Mesenchymal stem cell (in vitro differentiated cells and primary cell): ENCODE measurements around the gene RRAD.
A peak's percentile ranks its signal among the peaks of the same experiment; 100 is the strongest.

ENCODE experiments used
- DNase-seq: peaks from one replicate; pipeline ENCODE4 v3.0.0-alpha.2; 2013
- H2AFZ ChIP-seq: one replicate; pipeline ENCODE4 v1.6.1; 2013; ENCODE audit warnings: low read depth, mild to moderate bottlenecking, control low read depth, inconsistent platforms, low read length, moderate library complexity
- H2AK5ac ChIP-seq: 2 replicates; pipeline ENCODE4 v1.6.1; 2013; ENCODE audit warnings: low read length, moderate library complexity, mild to moderate bottlenecking, inconsistent platforms; ENCODE audit not compliant: severe bottlenecking
- H2BK120ac ChIP-seq: one replicate; pipeline ENCODE4 v1.6.1; 2013; ENCODE audit warnings: low read depth, mild to moderate bottlenecking, inconsistent platforms, low read length, moderate library complexity
- H2BK12ac ChIP-seq, 2 experiments: one replicate each; pipeline ENCODE4 v1.6.1; 2013; ENCODE audit warnings: inconsistent platforms in 2 of 2, low read length in 2 of 2, mild to moderate bottlenecking in 2 of 2, moderate library complexity in 2 of 2, control low read depth in 1 of 2
- H2BK15ac ChIP-seq: one replicate; pipeline ENCODE4 v1.6.1; 2013; ENCODE audit warnings: mild to moderate bottlenecking, low read depth, inconsistent platforms; ENCODE audit not compliant: poor library complexity, severe bottlenecking
- H2BK5ac ChIP-seq: 2 replicates; pipeline ENCODE4 v1.6.1; 2013; ENCODE audit warnings: low read depth, mild to moderate bottlenecking, low read length, control low read depth, inconsistent platforms; ENCODE audit not compliant: poor library complexity, severe bottlenecking
- H3K14ac ChIP-seq, 2 experiments: one replicate each; pipeline ENCODE4 v1.6.1; 2013; ENCODE audit warnings: inconsistent platforms in 2 of 2, low read length in 2 of 2, control low read depth in 1 of 2, mild to moderate bottlenecking in 1 of 2, moderate library complexity in 1 of 2
- H3K18ac ChIP-seq, 2 experiments: one replicate each; pipeline ENCODE4 v1.6.1; 2013; ENCODE audit warnings: inconsistent platforms in 2 of 2, low read length in 2 of 2, control low read depth in 1 of 2, low read depth in 1 of 2, mild to moderate bottlenecking in 1 of 2
- H3K23ac ChIP-seq, 2 experiments: one replicate each; pipeline ENCODE4 v1.6.1; 2013; ENCODE audit warnings: inconsistent platforms in 2 of 2, low read length in 2 of 2, mild to moderate bottlenecking in 2 of 2, moderate library complexity in 2 of 2, control low read depth in 1 of 2
- H3K27ac ChIP-seq: 2 replicates; pipeline ENCODE4 v1.5.1; 2013; ENCODE audit warnings: mild to moderate bottlenecking, moderate library complexity, low read length, control low read depth, inconsistent platforms; ENCODE audit not compliant: poor library complexity, severe bottlenecking
- H3K27me3 ChIP-seq, 2 experiments: 2 replicates each; pipeline versions ENCODE4 v1.6.1 to v1.7.0; 2013; ENCODE audit warnings: low read length in 2 of 2, mild to moderate bottlenecking in 2 of 2, moderate library complexity in 2 of 2, control low read depth in 1 of 2, inconsistent platforms in 1 of 2; ENCODE audit not compliant: control insufficient read depth in 1 of 2, insufficient read depth in 1 of 2
- H3K36me3 ChIP-seq, 2 experiments: 2 replicates each; pipeline versions ENCODE4 v1.6.1 to v1.7.0; 2013; ENCODE audit warnings: low read length in 2 of 2, control low read depth in 1 of 2, inconsistent platforms in 1 of 2, low read depth in 1 of 2, mild to moderate bottlenecking in 1 of 2; ENCODE audit not compliant: insufficient read depth in 2 of 2, control insufficient read depth in 1 of 2
- H3K4ac ChIP-seq, 2 experiments: one replicate each; pipeline ENCODE4 v1.6.1; 2013; ENCODE audit warnings: inconsistent platforms in 2 of 2, low read length in 2 of 2, mild to moderate bottlenecking in 2 of 2, moderate library complexity in 2 of 2, control low read depth in 1 of 2, low read depth in 1 of 2
- H3K4me1 ChIP-seq: 2 replicates; pipeline ENCODE4 v1.6.1; 2013; ENCODE audit warnings: low read depth, low read length, control low read depth; ENCODE audit not compliant: control insufficient read depth, insufficient read depth
- H3K4me2 ChIP-seq: 2 replicates; pipeline ENCODE4 v1.6.1; 2013; ENCODE audit warnings: low read length, mild to moderate bottlenecking, inconsistent platforms; ENCODE audit not compliant: poor library complexity, severe bottlenecking
- H3K4me3 ChIP-seq, 2 experiments: 2 replicates each; pipeline versions ENCODE4 v1.5.1 to v1.7.0; 2013; ENCODE audit warnings: low read length in 2 of 2, mild to moderate bottlenecking in 2 of 2, control low read depth in 1 of 2, low read depth in 1 of 2; ENCODE audit not compliant: insufficient read depth in 1 of 2
- H3K79me1 ChIP-seq: replicated peaks from 2 replicates; pipeline ENCODE4 v1.6.1; 2013; ENCODE audit warnings: mild to moderate bottlenecking, control low read depth, low read length, inconsistent platforms; ENCODE audit not compliant: poor library complexity, severe bottlenecking
- H3K9ac ChIP-seq: 2 replicates; pipeline ENCODE4 v1.7.0; 2013; ENCODE audit warnings: mild to moderate bottlenecking, low read length, moderate library complexity
- H3K9me3 ChIP-seq: 2 replicates; pipeline ENCODE4 v1.7.0; 2013; ENCODE audit warnings: mild to moderate bottlenecking, low read length; ENCODE audit not compliant: control insufficient read depth
- H4K8ac ChIP-seq: one replicate; pipeline ENCODE4 v1.6.1; 2013; ENCODE audit warnings: inconsistent platforms, mild to moderate bottlenecking, low read length, moderate library complexity
- H4K91ac ChIP-seq: one replicate; pipeline ENCODE4 v1.6.1; 2013; ENCODE audit warnings: mild to moderate bottlenecking, low read length, inconsistent platforms
- WGBS: methylation state at CpG from one replicate; pipeline ENCODE4 v1.1.7; 2013; ENCODE audit warnings: mixed read lengths; 5-methylcytosine and 5-hydroxymethylcytosine counted together

RRAD gene

GRCh38 chr16:66873685-66874055 lies 51.7 kb downstream of the RRAD start:
- no peak overlapping the region for H3K4me2 ChIP-seq
- H3K36me3 ChIP-seq: no peaks in the 10 kb centered on the region
- no peak overlapping the region for H3K4ac ChIP-seq
- H3K18ac ChIP-seq: no peak overlapping the region
- no peak overlapping the region for H2AFZ ChIP-seq
- no peak overlapping the region for H3K23ac ChIP-seq
- no peak overlapping the region for H2AK5ac ChIP-seq
- no peak overlapping the region for H4K8ac ChIP-seq
- no peak overlapping the region for H2BK15ac ChIP-seq
- H3K9ac ChIP-seq: no peak overlapping the region
- no peak overlapping the region for H3K4me3 ChIP-seq
- H3K14ac ChIP-seq: no peak overlapping the region
- peak overlapping the region; percentile 98 for H3K27ac ChIP-seq
- peak overlapping the region; percentile 11 for H2BK120ac ChIP-seq
- H2BK5ac ChIP-seq: no peak overlapping the region
- H3K9me3 ChIP-seq: no peaks in the 10 kb centered on the region
- no peaks in the 10 kb centered on the region for H3K27me3 ChIP-seq
- no peak overlapping the region for H4K91ac ChIP-seq
- peaks cover 2% of the 10 kb centered on the region for H3K79me1 ChIP-seq
- DNase-seq: no peak
- peaks cover 18% of the 10 kb centered on the region for H3K4me1 ChIP-seq
- no peak overlapping the region for H2BK12ac ChIP-seq

DNA sequence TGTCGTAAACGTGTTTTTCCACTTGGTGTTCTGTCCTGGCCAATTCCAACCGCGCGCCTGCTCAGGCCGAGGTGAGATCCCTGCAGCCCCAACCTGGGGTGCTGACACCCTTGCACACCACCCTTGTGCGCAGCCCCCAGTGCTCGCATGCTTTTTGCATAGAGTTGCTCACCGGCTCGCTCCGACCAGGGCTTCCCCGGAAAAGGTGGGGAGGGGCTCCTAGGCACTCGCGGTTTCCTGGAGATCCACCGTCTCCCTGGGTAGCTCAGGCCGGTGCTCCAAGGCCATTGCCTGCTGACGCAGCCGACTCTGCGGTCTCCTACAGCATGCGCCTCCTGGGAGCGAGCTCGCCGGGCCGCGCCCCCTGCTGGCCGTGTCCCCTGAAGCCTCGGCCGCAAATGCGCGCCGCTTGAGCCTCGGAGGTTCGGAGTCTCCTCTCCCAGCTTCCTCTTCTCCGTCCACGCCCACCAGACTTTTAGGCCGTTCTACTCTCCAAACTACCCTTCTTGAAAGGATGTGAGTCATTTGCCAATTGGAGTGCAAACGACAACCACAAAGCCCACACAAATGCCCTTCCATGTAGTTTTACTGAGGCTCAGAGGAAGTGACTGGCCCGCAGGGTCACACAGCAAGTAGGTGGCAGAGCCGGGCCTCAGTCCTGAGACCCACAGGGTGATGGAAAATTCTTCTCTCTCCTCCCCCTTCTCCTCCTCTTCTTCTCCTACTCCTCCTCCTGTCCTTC lies 52.2 kb downstream of the RRAD start:
- Histone ChIP-seq H3K23ac (no peak overlapping the region), H2BK12ac (peak overlapping the region; percentile 9 to 87), H3K18ac (peak overlapping the region; percentile 37 to 92), H4K8ac (peak overlapping the region; percentile 73), H3K4me2 (peak overlapping the region; percentile 64), H3K4me3 (peak overlapping the region; percentile 45 to 85), H2BK5ac (peak overlapping the region; percentile 37), H3K4me1 (peaks cover 16% of the 10 kb centered on the region), H2AK5ac (no peak overlapping the region), H3K9me3 (no peaks in the 10 kb centered on the region), H2AFZ (peak overlapping the region; percentile 91), H2BK120ac (peak overlapping the region; percentile 11), H3K79me1 (peaks cover 2% of the 10 kb centered on the region), H3K9ac (peak overlapping the region; percentile 88), H2BK15ac (no peak overlapping the region), H3K14ac (peak overlapping the region in 1 of 2 experiments; percentile 53), H3K27me3 (no peaks in the 10 kb centered on the region), H3K27ac (peak overlapping the region; percentile 93), H3K36me3 (no peaks in the 10 kb centered on the region), H4K91ac (peak overlapping the region; percentile 48), H3K4ac (peak overlapping the region; percentile 36 to 81)
- WGBS: 6% methylated on average over 39 of the region's 39 CpGs
- peak; percentile 100 for DNase-seq

GRCh38 chr16:66872559-66872942 lies 52.8 kb downstream of the RRAD start:
- Histone ChIP-seq H4K91ac (no peak overlapping the region), H2AFZ (no peak overlapping the region), H3K23ac (no peak overlapping the region), H2BK5ac (no peak overlapping the region), H3K27me3 (no peaks in the 10 kb centered on the region), H3K4ac (no peak overlapping the region), H3K4me2 (peak overlapping the region; percentile 64), H3K9me3 (no peaks in the 10 kb centered on the region), H2BK120ac (no peak overlapping the region), H3K14ac (peak overlapping the region in 1 of 2 experiments; percentile 53), H3K36me3 (no peaks in the 10 kb centered on the region), H3K4me1 (peaks cover 15% of the 10 kb centered on the region), H3K18ac (peak overlapping the region; percentile 4 to 92), H3K9ac (peak overlapping the region; percentile 88), H3K4me3 (peak overlapping the region; percentile 45 to 85), H2BK12ac (peak overlapping the region; percentile 9 to 87), H2BK15ac (no peak overlapping the region), H4K8ac (peak overlapping the region; percentile 71), H3K79me1 (peaks cover 2% of the 10 kb centered on the region), H2AK5ac (no peak overlapping the region), H3K27ac (peak overlapping the region; percentile 72)
- WGBS: 72% methylated on average over 3 of the region's 4 CpGs
- DNase-seq: peak; percentile 9

DNA sequence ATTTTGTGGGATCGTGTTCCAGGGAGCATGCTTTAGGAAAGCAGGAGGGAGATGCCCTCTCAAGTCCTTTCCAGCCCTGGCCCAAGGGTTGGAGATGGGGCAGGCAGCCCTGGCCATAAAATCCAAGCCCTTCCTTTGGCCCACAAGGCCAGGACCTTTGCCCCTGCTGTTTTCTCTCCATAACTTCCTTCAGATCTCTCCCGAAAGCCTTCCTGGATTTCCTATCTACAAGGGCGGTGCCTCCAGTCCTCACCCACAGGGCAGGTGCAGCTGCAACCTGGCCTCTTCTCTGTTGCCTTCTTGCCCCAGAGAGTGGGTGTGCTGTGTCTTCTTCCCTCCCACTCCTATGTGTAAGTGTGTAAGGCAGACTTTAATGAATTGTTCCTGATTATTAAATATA lies 53.5 kb downstream of the RRAD start:
- Histone ChIP-seq H3K79me1 (peaks cover 2% of the 10 kb centered on the region), H3K4ac (no peak overlapping the region), H3K4me2 (no peak overlapping the region), H2AK5ac (peak overlapping the region; percentile 11), H3K36me3 (no peaks in the 10 kb centered on the region), H3K4me1 (peaks cover 15% of the 10 kb centered on the region), H2BK12ac (peak overlapping the region in 1 of 2 experiments; percentile 79), H3K9ac (no peak overlapping the region), H3K4me3 (no peak overlapping the region), H3K14ac (no peak overlapping the region), H2BK120ac (no peak overlapping the region), H3K27ac (no peak overlapping the region), H4K8ac (no peak overlapping the region), H2BK5ac (no peak overlapping the region), H2BK15ac (no peak overlapping the region), H3K23ac (no peak overlapping the region), H2AFZ (no peak overlapping the region), H3K27me3 (no peaks in the 10 kb centered on the region), H4K91ac (no peak overlapping the region), H3K18ac (no peak overlapping the region), H3K9me3 (no peaks in the 10 kb centered on the region)
- WGBS: 86% methylated on average over 3 of the region's 3 CpGs
- DNase-seq: no peak
